ENCODE measurements around the gene PDIA5. TPM values are rescaled to one million over a fixed set of nuclear protein-coding genes. Genes with fewer than 3 reads are reported as not detected.
"Not testable (repeated sequence)": the region's sequence is repeated elsewhere in the genome, so short reads cannot be mapped to it uniquely, and the experiment has no call there.

Gene PDIA5
- total RNA-seq, 1 donor: 20.2 TPM

GRCh38 chr3:123112232-123112631, 45.4 kb downstream of the PDIA5 start:
- no peak for DNase-seq (ENCODE audit: low read depth in 2 of 3, low spot score in 2 of 3)

- DNase-seq (ENCODE audit: low read depth in 2 of 3, low spot score in 2 of 3): not testable (repeated sequence)
These were observed 45.8 kb downstream of the PDIA5 start for GRCh38 chr3:123112656-123113055.

- peak in 2 of 3 donors; percentile 58 to 62 for DNase-seq (ENCODE audit: low read depth in 2 of 3, low spot score in 2 of 3)
These were observed 47.1 kb downstream of the PDIA5 start for GRCh38 chr3:123113889-123114450.

- DNase-seq (ENCODE audit: low read depth in 2 of 3, low spot score in 2 of 3): no peak
These were observed 49.3 kb downstream of the PDIA5 start for GRCh38 chr3:123116116-123116515.

- no peak for DNase-seq (ENCODE audit: low read depth in 2 of 3, low spot score in 2 of 3)
These were observed 52.6 kb downstream of the PDIA5 start for GRCh38 chr3:123119388-123119787.

- no peak for DNase-seq (ENCODE audit: low read depth in 2 of 3, low spot score in 2 of 3)
These were observed 53.0 kb downstream of the PDIA5 start for GRCh38 chr3:123119802-123120201.

- DNase-seq (ENCODE audit: low read depth in 2 of 3, low spot score in 2 of 3): no peak
These were observed 53.7 kb downstream of the PDIA5 start for GRCh38 chr3:123120573-123120972.

- DNase-seq (ENCODE audit: low read depth in 2 of 3, low spot score in 2 of 3): no peak
These were observed 55.2 kb downstream of the PDIA5 start for GRCh38 chr3:123122057-123122456.

GRCh38 chr3:123122525-123123315, 55.9 kb downstream of the PDIA5 start:
- DNase-seq (ENCODE audit: low read depth in 2 of 3, low spot score in 2 of 3): no peak

- no peak for DNase-seq (ENCODE audit: low read depth in 2 of 3, low spot score in 2 of 3)
These were observed 57.1 kb downstream of the PDIA5 start for GRCh38 chr3:123123716-123124616.

- DNase-seq (ENCODE audit: low read depth in 2 of 3, low spot score in 2 of 3): no peak
These were observed 58.1 kb downstream of the PDIA5 start for GRCh38 chr3:123124971-123125370.

- no peak for DNase-seq (ENCODE audit: low read depth in 2 of 3, low spot score in 2 of 3)
These were observed 59.2 kb downstream of the PDIA5 start for GRCh38 chr3:123126031-123126430.

- DNase-seq (ENCODE audit: low read depth in 2 of 3, low spot score in 2 of 3): no peak
These were observed 59.8 kb downstream of the PDIA5 start for GRCh38 chr3:123126653-123127052.

GRCh38 chr3:123129092-123129491, 62.3 kb downstream of the PDIA5 start:
- DNase-seq (ENCODE audit: low read depth in 2 of 3, low spot score in 2 of 3): no peak

GRCh38 chr3:123129532-123129931, 62.7 kb downstream of the PDIA5 start:
- no peak for DNase-seq (ENCODE audit: low read depth in 2 of 3, low spot score in 2 of 3)

GRCh38 chr3:123130079-123130750, 63.4 kb downstream of the PDIA5 start:
- no peak for DNase-seq (ENCODE audit: low read depth in 2 of 3, low spot score in 2 of 3)

- DNase-seq (ENCODE audit: low read depth in 2 of 3, low spot score in 2 of 3): no peak
These were observed 67.8 kb downstream of the PDIA5 start for GRCh38 chr3:123134671-123135070.

GRCh38 chr3:123137001-123137400, 70.2 kb downstream of the PDIA5 start:
- DNase-seq (ENCODE audit: low read depth in 2 of 3, low spot score in 2 of 3): no peak

GRCh38 chr3:123138839-123139444, 72.1 kb downstream of the PDIA5 start:
- no peak for DNase-seq (ENCODE audit: low read depth in 2 of 3, low spot score in 2 of 3)

- DNase-seq (ENCODE audit: low read depth in 2 of 3, low spot score in 2 of 3): no peak
These were observed 72.7 kb downstream of the PDIA5 start for GRCh38 chr3:123139522-123139921.

Data from hematopoietic multipotent progenitor cell (in vitro differentiated cells).